Right lung (tissue), 10 donors: Measurements from ENCODE around the gene HIPK1. TPM values are rescaled to one million over a fixed set of nuclear protein-coding genes. Genes with fewer than 3 reads are reported as not detected.

ENCODE experiments used
- DNase-seq, 2 donors: peaks; one replicate each; pipeline ENCODE4 v3.0.0-alpha.2; 2013
- long read RNA-seq, 8 donors: transcript quantifications; one replicate each; lab custom pipeline, GENCODE V29; 2026
- polyA plus RNA-seq, 5 donors: library from polyadenylated mRNA; unstranded; fragments of 120-200 nt; gene quantifications; one replicate each; pipeline versions ENCODE4 v1.2.1 to v1.2.3, GENCODE V29; 2013; ENCODE audit warnings: inconsistent platforms in 1 of 5, low replicate concordance in 1 of 5; ENCODE audit not compliant: insufficient read length in 5 of 5, insufficient read depth in 1 of 5

The HIPK1 gene
- 10 to 100 TPM; 35.9 to 45.7 (median 42.1) TPM for polyA plus RNA-seq
- long read RNA-seq, donor 1, partial matches to known transcripts = 9 of 9 reads
- long read RNA-seq, donor 1, other reads (novel, unspliced or antisense) = 0 of 9 reads
- long read RNA-seq, donor 2, full-length matches to known transcripts = 1 of 1 reads
- long read RNA-seq, donor 2, partial matches to known transcripts = 0 of 1 reads
- long read RNA-seq, donor 2, other reads (novel, unspliced or antisense) = 0 of 1 reads
- long read RNA-seq, donor 3 = 0 reads
- long read RNA-seq, donor 4 = 0 reads
- long read RNA-seq, donor 5, full-length matches to known transcripts = 1 of 12 reads
- long read RNA-seq, donor 5, partial matches to known transcripts = 11 of 12 reads
- long read RNA-seq, donor 5, other reads (novel, unspliced or antisense) = 0 of 12 reads
- long read RNA-seq, donor 6, full-length matches to known transcripts = 2 of 7 reads
- long read RNA-seq, donor 6, partial matches to known transcripts = 5 of 7 reads
- long read RNA-seq, donor 6, other reads (novel, unspliced or antisense) = 0 of 7 reads
- long read RNA-seq, donor 7, full-length matches to known transcripts = 3 of 3 reads
- long read RNA-seq, donor 7, partial matches to known transcripts = 0 of 3 reads
- long read RNA-seq, donor 7, other reads (novel, unspliced or antisense) = 0 of 3 reads
- long read RNA-seq, donor 8, partial matches to known transcripts = 5 of 5 reads
- long read RNA-seq, donor 8, other reads (novel, unspliced or antisense) = 0 of 5 reads

- peak; percentile 93 to 94 for DNase-seq
Measured at GRCh38 chr1:113928941-113929749, at the start of gene HIPK1. Gene HIPK1 (plus strand): TSS chr1:113929324.

- DNase-seq = no peak
Measured at GRCh38 chr1:113879739-113880038, 49.4 kb upstream of the HIPK1 start.

GRCh38 chr1:113881661-113882060 is 47.5 kb upstream of the HIPK1 start:
- no peak for DNase-seq

GRCh38 chr1:113886417-113887401 is 42.4 kb upstream of the HIPK1 start:
- DNase-seq = no peak

- DNase-seq = no peak
Measured at GRCh38 chr1:113887402-113888175, 41.5 kb upstream of the HIPK1 start, which contains the start of gene BCL2L15. Gene BCL2L15 (minus strand): TSS chr1:113887581. CDS start chr1:113887375, 206 bp downstream.

- no peak for DNase-seq
Measured at GRCh38 chr1:113890816-113891215, 38.3 kb upstream of the HIPK1 start.

GRCh38 chr1:113891631-113892220 is 37.4 kb upstream of the HIPK1 start:
- no peak for DNase-seq

- DNase-seq = no peak
Measured at GRCh38 chr1:113893267-113893666, 35.9 kb upstream of the HIPK1 start.

GRCh38 chr1:113895098-113895497 is 34.0 kb upstream of the HIPK1 start:
- DNase-seq = no peak

GRCh38 chr1:113895961-113896360 is 33.2 kb upstream of the HIPK1 start:
- DNase-seq = no peak

- DNase-seq = no peak
Measured at GRCh38 chr1:113898241-113898814, 30.8 kb upstream of the HIPK1 start.

GRCh38 chr1:113899111-113899510 is 30.0 kb upstream of the HIPK1 start:
- DNase-seq = peak in 1 of 2 donors; percentile 27

- DNase-seq = no peak
Measured at GRCh38 chr1:113901191-113901590, 27.9 kb upstream of the HIPK1 start.

- no peak for DNase-seq
Measured at GRCh38 chr1:113903501-113904292, 25.4 kb upstream of the HIPK1 start.

- no peak for DNase-seq
Measured at GRCh38 chr1:113904293-113904673, 24.8 kb upstream of the HIPK1 start.

GRCh38 chr1:113904674-113905434 is 24.3 kb upstream of the HIPK1 start, which contains the start of the genes AP4B1 and DCLRE1B:
Gene AP4B1 (minus strand): TSS chr1:113904799. CDS start chr1:113904717, 82 bp downstream.
Gene DCLRE1B (plus strand): TSS chr1:113905326. CDS start chr1:113905587, 261 bp downstream.
- peak; percentile 100 for DNase-seq

- DNase-seq = no peak
Measured at GRCh38 chr1:113905435-113905861, 23.7 kb upstream of the HIPK1 start.
